GM12874 (cell line): Measurements from ENCODE around the gene LPO.

ENCODE experiments used
- TF ChIP-seq, protein P1 (sequence below): IDR thresholded peaks from 2 replicates; pipeline ENCODE4 v1.5.1; 2011; ENCODE audit warnings: low read depth, mild to moderate bottlenecking, control low read depth, low read length, moderate library complexity; ENCODE audit not compliant: insufficient read depth

LPO gene

GRCh38 chr17:58315750-58316149 is 77.4 kb downstream of the LPO start:
- TF ChIP-seq, protein P1, sequence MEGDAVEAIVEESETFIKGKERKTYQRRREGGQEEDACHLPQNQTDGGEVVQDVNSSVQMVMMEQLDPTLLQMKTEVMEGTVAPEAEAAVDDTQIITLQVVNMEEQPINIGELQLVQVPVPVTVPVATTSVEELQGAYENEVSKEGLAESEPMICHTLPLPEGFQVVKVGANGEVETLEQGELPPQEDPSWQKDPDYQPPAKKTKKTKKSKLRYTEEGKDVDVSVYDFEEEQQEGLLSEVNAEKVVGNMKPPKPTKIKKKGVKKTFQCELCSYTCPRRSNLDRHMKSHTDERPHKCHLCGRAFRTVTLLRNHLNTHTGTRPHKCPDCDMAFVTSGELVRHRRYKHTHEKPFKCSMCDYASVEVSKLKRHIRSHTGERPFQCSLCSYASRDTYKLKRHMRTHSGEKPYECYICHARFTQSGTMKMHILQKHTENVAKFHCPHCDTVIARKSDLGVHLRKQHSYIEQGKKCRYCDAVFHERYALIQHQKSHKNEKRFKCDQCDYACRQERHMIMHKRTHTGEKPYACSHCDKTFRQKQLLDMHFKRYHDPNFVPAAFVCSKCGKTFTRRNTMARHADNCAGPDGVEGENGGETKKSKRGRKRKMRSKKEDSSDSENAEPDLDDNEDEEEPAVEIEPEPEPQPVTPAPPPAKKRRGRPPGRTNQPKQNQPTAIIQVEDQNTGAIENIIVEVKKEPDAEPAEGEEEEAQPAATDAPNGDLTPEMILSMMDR, result no peak

GRCh38 chr17:58316260-58316960 is 78.0 kb downstream of the LPO start:
- TF ChIP-seq, protein P1, result no peak

DNA sequence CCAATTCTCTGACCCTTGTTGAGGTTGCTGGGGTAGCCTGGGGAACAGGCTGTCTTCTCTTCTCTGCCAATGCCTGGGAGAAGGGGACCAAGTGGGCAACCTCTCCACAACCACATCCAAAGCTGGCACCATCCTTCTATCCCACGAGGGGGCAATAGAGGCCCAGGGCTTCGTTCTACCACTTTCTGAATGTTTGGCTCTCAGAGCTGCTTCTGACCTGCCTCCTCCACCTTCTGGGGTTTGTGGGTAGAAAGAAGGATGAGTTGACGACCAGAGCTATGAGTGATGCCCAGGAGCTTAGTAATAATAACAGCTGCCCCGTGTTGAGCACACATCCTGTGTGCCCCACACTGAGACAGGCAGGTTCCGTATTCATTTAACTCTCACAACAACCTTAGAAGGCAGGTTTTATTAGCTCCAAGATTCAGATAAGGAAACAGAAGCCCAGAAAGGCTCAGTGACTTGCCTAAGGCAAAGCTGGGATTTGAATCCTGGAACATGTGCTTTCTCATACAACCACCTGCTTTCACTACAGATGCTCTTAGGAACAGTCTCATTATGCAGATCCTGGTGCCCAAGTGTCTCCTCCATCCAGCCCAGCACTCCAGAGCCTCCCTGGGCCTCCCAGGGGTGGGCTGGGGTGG is 79.2 kb downstream of the LPO start:
- TF ChIP-seq, protein P1, result peak; percentile 84

- TF ChIP-seq, protein P1, result no peak
These were observed 79.7 kb downstream of the LPO start for GRCh38 chr17:58318065-58318481.
